ENCODE measurements around the gene ABCA1.
"Not testable (repeated sequence)": the region's sequence is repeated elsewhere in the genome, so short reads cannot be mapped to it uniquely, and the experiment has no call there.

ABCA1 gene

GRCh38 chr9:104948277-104948676 is 20.3 kb upstream of the ABCA1 start:
- DNase-seq (ENCODE audit: extremely low spot score), result no peak
- TF ChIP-seq CTCF (IDR thresholded peaks at IDR 0.05; ENCODE audit: control extremely low read depth, extremely low read depth, low read depth, missing control alignments), result no peak
- ChIA-PET CTCF (no interaction called here), POLR2A (no interaction called here)

GRCh38 chr9:104944871-104945270 is 16.9 kb upstream of the ABCA1 start:
- DNase-seq (ENCODE audit: extremely low spot score), result no peak
- CTCF ChIA-PET, result interaction anchor here (1.9 kb wide), 1 partner anchor 10 kb away, joined by 5 read pairs; no protein-coding TSS in a partner anchor
- no peak for TF ChIP-seq CTCF (IDR thresholded peaks at IDR 0.05; ENCODE audit: control extremely low read depth, extremely low read depth, low read depth, missing control alignments)
- POLR2A ChIA-PET, result no interaction called here

GRCh38 chr9:104944356-104944755 is 16.4 kb upstream of the ABCA1 start:
- no peak for DNase-seq (ENCODE audit: extremely low spot score)
- POLR2A ChIA-PET, result no interaction called here
- no peak for TF ChIP-seq CTCF (IDR thresholded peaks at IDR 0.05; ENCODE audit: control extremely low read depth, extremely low read depth, low read depth, missing control alignments)
- CTCF ChIA-PET, result no interaction called here

GRCh38 chr9:104941597-104941996 is 13.6 kb upstream of the ABCA1 start:
- CTCF ChIA-PET, result no interaction called here
- TF ChIP-seq CTCF (IDR thresholded peaks at IDR 0.05; ENCODE audit: control extremely low read depth, extremely low read depth, low read depth, missing control alignments), result no peak
- POLR2A ChIA-PET, result no interaction called here
- DNase-seq (ENCODE audit: extremely low spot score), result no peak

- no peak for DNase-seq (ENCODE audit: extremely low spot score)
- TF ChIP-seq CTCF (IDR thresholded peaks at IDR 0.05; ENCODE audit: control extremely low read depth, extremely low read depth, low read depth, missing control alignments), result no peak
- CTCF ChIA-PET, result interaction anchor here (0.8 kb wide), 1 partner anchor 15 kb away, joined by 3 read pairs; no protein-coding TSS in a partner anchor
- POLR2A ChIA-PET, result no interaction called here
These were observed 8.3 kb upstream of the ABCA1 start for GRCh38 chr9:104936291-104936690.

GRCh38 chr9:104935501-104935810 is 7.5 kb upstream of the ABCA1 start:
- POLR2A ChIA-PET; CTCF ChIA-PET; DNase-seq (ENCODE audit: extremely low spot score): not testable (repeated sequence)

GRCh38 chr9:104934691-104935500 is 6.9 kb upstream of the ABCA1 start:
- ChIA-PET POLR2A (no interaction called here), CTCF (no interaction called here)
- TF ChIP-seq CTCF (IDR thresholded peaks at IDR 0.05; ENCODE audit: control extremely low read depth, extremely low read depth, low read depth, missing control alignments), result no peak
- DNase-seq (ENCODE audit: extremely low spot score), result no peak

- CTCF ChIA-PET, result interaction anchor here (1.0 kb wide), 1 partner anchor 17 kb away, joined by 3 read pairs; no protein-coding TSS in a partner anchor
These were observed 5.1 kb upstream of the ABCA1 start for GRCh38 chr9:104933091-104933490.

More at GRCh38 chr9:104933091-104933490, 5.1 kb upstream of the ABCA1 start:
- POLR2A ChIA-PET; DNase-seq (ENCODE audit: extremely low spot score): not testable (repeated sequence)
